ENCODE results near the gene MIOX. TPM values are rescaled to one million over a fixed set of nuclear protein-coding genes. Genes with fewer than 3 reads are reported as not detected.

The MIOX gene
- total RNA-seq, 1 donor from 2014 or later = 0.99 TPM

DNA sequence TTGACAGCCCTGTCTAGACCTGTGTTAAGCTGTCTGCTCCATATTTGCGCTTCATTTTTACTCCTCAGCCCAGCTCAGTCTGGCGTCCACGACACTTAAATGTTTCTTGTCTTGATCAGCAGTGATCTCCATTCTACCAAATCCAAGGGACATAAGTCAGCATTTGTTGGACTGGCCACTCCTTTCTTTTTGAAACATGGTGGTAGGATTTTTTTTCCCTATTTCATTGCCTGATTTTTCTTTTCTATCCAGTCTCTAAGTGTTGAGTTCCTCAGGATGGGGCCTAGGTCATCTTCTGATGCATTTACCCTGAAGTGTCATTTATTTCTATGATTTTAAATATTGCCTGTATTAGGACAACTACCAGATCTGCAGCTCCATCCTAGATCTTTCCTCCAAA is 22.2 kb downstream of the MIOX start:
- Mint-ChIP-seq H3K27ac (ENCODE audit: unreplicated experiment) (peak overlapping the region; percentile 94), H3K36me3 (ENCODE audit: low read depth) (peaks cover 1% of the 10 kb centered on the region), H3K9me3 (ENCODE audit: low read depth) (no peaks in the 10 kb centered on the region), H3K27me3 (ENCODE audit: low read depth) (no peaks in the 10 kb centered on the region), H3K4me3 (ENCODE audit: unreplicated experiment) (peak overlapping the region; percentile 89), H3K4me1 (ENCODE audit: low read depth) (peaks cover 13% of the 10 kb centered on the region)
- TF ChIP-seq, protein P1, sequence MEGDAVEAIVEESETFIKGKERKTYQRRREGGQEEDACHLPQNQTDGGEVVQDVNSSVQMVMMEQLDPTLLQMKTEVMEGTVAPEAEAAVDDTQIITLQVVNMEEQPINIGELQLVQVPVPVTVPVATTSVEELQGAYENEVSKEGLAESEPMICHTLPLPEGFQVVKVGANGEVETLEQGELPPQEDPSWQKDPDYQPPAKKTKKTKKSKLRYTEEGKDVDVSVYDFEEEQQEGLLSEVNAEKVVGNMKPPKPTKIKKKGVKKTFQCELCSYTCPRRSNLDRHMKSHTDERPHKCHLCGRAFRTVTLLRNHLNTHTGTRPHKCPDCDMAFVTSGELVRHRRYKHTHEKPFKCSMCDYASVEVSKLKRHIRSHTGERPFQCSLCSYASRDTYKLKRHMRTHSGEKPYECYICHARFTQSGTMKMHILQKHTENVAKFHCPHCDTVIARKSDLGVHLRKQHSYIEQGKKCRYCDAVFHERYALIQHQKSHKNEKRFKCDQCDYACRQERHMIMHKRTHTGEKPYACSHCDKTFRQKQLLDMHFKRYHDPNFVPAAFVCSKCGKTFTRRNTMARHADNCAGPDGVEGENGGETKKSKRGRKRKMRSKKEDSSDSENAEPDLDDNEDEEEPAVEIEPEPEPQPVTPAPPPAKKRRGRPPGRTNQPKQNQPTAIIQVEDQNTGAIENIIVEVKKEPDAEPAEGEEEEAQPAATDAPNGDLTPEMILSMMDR (IDR thresholded peaks at IDR 0.05) = no peak
- DNase-seq (ENCODE audit: low spot score) = no peak

GRCh38 chr22:50513175-50513574 is 26.5 kb downstream of the MIOX start:
- Mint-ChIP-seq H3K36me3 (ENCODE audit: low read depth) (peaks cover 5% of the 10 kb centered on the region), H3K27me3 (ENCODE audit: low read depth) (no peaks in the 10 kb centered on the region), H3K27ac (ENCODE audit: unreplicated experiment) (no peak overlapping the region), H3K4me3 (ENCODE audit: unreplicated experiment) (no peak overlapping the region), H3K4me1 (ENCODE audit: low read depth) (peaks cover 11% of the 10 kb centered on the region), H3K9me3 (ENCODE audit: low read depth) (no peaks in the 10 kb centered on the region)
- TF ChIP-seq, protein P1 (IDR thresholded peaks at IDR 0.05) = no peak
- no peak for DNase-seq (ENCODE audit: low spot score)

DNA sequence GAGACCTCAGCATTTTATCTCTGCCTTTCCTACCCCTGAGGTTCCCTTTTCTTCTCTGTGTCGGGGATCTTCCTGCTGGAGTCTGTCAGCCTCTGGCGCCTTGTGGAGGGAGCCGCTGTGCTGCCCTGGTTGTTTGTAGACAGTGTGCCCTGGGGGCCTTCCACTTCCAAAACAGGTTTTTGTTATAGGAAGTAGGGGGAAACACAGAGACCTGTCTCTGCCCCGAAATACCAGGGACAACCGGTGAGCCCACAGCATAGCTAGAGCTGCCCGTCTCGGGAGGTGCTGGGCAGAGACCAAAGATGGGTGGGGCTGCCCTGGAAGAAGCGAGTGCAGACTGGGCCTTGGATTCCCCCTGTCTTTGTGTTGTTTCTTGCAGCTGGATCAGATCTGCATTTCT is 29.4 kb downstream of the MIOX start:
- TF ChIP-seq, protein P1 (IDR thresholded peaks at IDR 0.05) = no peak
- H3K27ac Mint-ChIP-seq (ENCODE audit: unreplicated experiment) = no peak overlapping the region
- H3K4me1 Mint-ChIP-seq (ENCODE audit: low read depth) = no peaks in the 10 kb centered on the region
- DNase-seq (ENCODE audit: low spot score) = no peak
- H3K4me3 Mint-ChIP-seq (ENCODE audit: unreplicated experiment) = no peak overlapping the region
- no peaks in the 10 kb centered on the region for H3K9me3 Mint-ChIP-seq (ENCODE audit: low read depth)
- no peaks in the 10 kb centered on the region for H3K27me3 Mint-ChIP-seq (ENCODE audit: low read depth)
- peaks cover 9% of the 10 kb centered on the region for H3K36me3 Mint-ChIP-seq (ENCODE audit: low read depth)

GRCh38 chr22:50516891-50517290 is 30.2 kb downstream of the MIOX start:
- no peak overlapping the region for H3K4me3 Mint-ChIP-seq (ENCODE audit: unreplicated experiment)
- no peaks in the 10 kb centered on the region for H3K27me3 Mint-ChIP-seq (ENCODE audit: low read depth)
- H3K9me3 Mint-ChIP-seq (ENCODE audit: low read depth) = no peaks in the 10 kb centered on the region
- H3K27ac Mint-ChIP-seq (ENCODE audit: unreplicated experiment) = no peak overlapping the region
- TF ChIP-seq, protein P1 (IDR thresholded peaks at IDR 0.05) = no peak
- no peak for DNase-seq (ENCODE audit: low spot score)
- peaks cover 9% of the 10 kb centered on the region for H3K36me3 Mint-ChIP-seq (ENCODE audit: low read depth)
- H3K4me1 Mint-ChIP-seq (ENCODE audit: low read depth) = no peaks in the 10 kb centered on the region

- Mint-ChIP-seq H3K4me3 (ENCODE audit: unreplicated experiment) (no peak overlapping the region), H3K9me3 (ENCODE audit: low read depth) (no peaks in the 10 kb centered on the region), H3K27ac (ENCODE audit: unreplicated experiment) (no peak overlapping the region), H3K36me3 (ENCODE audit: low read depth) (peaks cover 8% of the 10 kb centered on the region), H3K4me1 (ENCODE audit: low read depth) (no peaks in the 10 kb centered on the region), H3K27me3 (ENCODE audit: low read depth) (no peaks in the 10 kb centered on the region)
- TF ChIP-seq, protein P1 (IDR thresholded peaks at IDR 0.05) = no peak
- DNase-seq (ENCODE audit: low spot score) = peak; percentile 82
These were observed 31.0 kb downstream of the MIOX start for GRCh38 chr22:50517495-50518260.
